ENCODE results near the gene KLHL21.

KLHL21 gene

DNA sequence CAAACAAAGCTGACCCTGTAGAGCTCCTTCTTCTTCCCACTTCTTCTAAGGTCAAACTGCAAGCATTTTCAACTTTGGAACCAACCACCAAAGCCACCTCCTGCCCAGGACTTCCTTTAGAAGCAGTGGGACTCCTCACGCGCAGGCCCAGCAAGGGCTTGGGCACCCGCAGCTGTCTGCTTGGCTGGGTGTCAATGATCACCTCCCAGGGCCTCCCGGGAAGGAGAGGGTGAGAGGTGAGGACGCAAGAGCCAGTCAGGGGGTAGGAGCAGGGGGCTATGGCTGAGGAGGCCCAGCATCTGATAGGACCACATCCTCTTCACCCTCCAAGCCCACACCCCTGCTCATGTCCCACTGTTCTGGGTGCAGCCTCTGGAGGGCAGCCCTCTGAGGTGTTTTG lies 10.2 kb downstream of the KLHL21 start:
- TF ChIP-seq, protein P1, sequence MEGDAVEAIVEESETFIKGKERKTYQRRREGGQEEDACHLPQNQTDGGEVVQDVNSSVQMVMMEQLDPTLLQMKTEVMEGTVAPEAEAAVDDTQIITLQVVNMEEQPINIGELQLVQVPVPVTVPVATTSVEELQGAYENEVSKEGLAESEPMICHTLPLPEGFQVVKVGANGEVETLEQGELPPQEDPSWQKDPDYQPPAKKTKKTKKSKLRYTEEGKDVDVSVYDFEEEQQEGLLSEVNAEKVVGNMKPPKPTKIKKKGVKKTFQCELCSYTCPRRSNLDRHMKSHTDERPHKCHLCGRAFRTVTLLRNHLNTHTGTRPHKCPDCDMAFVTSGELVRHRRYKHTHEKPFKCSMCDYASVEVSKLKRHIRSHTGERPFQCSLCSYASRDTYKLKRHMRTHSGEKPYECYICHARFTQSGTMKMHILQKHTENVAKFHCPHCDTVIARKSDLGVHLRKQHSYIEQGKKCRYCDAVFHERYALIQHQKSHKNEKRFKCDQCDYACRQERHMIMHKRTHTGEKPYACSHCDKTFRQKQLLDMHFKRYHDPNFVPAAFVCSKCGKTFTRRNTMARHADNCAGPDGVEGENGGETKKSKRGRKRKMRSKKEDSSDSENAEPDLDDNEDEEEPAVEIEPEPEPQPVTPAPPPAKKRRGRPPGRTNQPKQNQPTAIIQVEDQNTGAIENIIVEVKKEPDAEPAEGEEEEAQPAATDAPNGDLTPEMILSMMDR (IDR thresholded peaks at IDR 0.05) = no peak

GRCh38 chr1:6591644-6592043 lies 11.0 kb downstream of the KLHL21 start:
- TF ChIP-seq, protein P1 (IDR thresholded peaks at IDR 0.05) = no peak

- TF ChIP-seq, protein P1 (IDR thresholded peaks at IDR 0.05) = no peak
These were observed 11.4 kb downstream of the KLHL21 start for GRCh38 chr1:6591222-6591621.

DNA sequence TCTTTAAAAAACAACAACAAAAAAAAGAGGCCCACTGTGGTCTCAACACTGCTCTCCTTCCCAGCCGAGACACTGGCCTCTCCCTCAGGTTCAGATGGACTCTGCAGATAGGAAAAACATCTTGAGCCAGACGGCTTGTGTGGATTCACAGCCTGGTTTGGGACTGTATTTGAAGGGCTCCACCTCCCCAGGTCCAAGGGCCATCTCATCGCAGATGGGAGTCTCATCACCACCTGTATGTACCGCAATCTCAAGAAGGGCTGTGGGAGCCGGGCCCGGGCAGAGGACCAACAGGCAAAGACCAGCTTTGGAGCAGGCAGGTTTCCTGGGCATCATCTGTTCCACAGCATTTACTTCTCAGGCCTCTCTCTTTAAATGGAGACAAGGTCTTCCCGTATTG lies 12.6 kb downstream of the KLHL21 start:
- TF ChIP-seq, protein P1 (IDR thresholded peaks at IDR 0.05) = no peak

- TF ChIP-seq, protein P1 (IDR thresholded peaks at IDR 0.05) = no peak
These were observed 13.7 kb downstream of the KLHL21 start for GRCh38 chr1:6588893-6589520.

DNA sequence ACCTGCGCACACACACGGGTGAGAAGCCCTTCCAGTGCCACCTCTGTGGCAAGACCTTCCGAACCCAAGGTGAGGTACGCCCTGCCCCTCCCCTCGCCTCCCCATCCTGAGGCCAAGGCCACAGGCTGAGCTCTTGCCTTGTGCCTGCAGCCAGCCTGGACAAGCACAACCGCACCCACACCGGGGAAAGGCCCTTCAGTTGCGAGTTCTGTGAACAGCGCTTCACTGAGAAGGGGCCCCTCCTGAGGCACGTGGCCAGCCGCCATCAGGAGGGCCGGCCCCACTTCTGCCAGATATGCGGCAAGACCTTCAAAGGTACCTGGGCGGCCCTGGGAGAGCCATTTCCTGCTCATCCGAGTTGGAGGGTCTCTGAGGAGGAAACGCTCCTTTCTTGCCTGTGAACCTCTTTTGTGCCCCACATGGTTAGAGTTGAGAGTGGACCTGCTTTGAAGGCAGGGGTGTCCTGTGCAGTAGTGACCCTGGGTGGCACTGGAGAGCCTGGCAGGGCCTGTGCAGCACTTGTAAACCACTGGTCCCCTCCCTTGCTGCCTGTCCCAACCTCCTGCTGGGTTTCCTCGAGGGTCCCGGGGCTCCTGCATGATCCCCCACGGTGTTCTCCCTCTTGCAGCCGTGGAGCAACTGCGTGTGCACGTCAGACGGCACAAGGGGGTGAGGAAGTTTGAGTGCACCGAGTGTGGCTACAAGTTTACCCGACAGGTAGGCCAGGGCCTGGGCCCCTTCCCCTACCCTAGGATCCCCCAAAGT lies 14.4 kb downstream of the KLHL21 start:
- TF ChIP-seq, protein P1 (IDR thresholded peaks at IDR 0.05) = no peak

GRCh38 chr1:6587261-6588005 lies 15.2 kb downstream of the KLHL21 start:
- TF ChIP-seq, protein P1 (IDR thresholded peaks at IDR 0.05) = no peak
